ENCODE data around the gene UXS1. TPM values are rescaled to one million over a fixed set of nuclear protein-coding genes. Genes with fewer than 3 reads are reported as not detected.
A peak's percentile ranks its signal among the peaks of the same experiment; 100 is the strongest.

Gene UXS1
- polyA plus RNA-seq, 1 of the 3 experiments (the other 2 are of a cell fraction) = 55.9 TPM

- TF ChIP-seq ZBTB33 (IDR thresholded peaks at IDR 0.05; ENCODE audit: borderline replicate concordance, low read depth) (no peak), FOSL2 (IDR thresholded peaks at IDR 0.05; ENCODE audit: borderline replicate concordance, low read depth) (no peak), TAF1 (IDR thresholded peaks at IDR 0.05; ENCODE audit: borderline replicate concordance, low read depth, low read length) (no peak), PBX3 (IDR thresholded peaks at IDR 0.05) (no peak), ELF1 (IDR thresholded peaks at IDR 0.05) (no peak)
- TF ChIP-seq, protein P1, sequence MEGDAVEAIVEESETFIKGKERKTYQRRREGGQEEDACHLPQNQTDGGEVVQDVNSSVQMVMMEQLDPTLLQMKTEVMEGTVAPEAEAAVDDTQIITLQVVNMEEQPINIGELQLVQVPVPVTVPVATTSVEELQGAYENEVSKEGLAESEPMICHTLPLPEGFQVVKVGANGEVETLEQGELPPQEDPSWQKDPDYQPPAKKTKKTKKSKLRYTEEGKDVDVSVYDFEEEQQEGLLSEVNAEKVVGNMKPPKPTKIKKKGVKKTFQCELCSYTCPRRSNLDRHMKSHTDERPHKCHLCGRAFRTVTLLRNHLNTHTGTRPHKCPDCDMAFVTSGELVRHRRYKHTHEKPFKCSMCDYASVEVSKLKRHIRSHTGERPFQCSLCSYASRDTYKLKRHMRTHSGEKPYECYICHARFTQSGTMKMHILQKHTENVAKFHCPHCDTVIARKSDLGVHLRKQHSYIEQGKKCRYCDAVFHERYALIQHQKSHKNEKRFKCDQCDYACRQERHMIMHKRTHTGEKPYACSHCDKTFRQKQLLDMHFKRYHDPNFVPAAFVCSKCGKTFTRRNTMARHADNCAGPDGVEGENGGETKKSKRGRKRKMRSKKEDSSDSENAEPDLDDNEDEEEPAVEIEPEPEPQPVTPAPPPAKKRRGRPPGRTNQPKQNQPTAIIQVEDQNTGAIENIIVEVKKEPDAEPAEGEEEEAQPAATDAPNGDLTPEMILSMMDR (IDR thresholded peaks at IDR 0.05) = peak; percentile 35; the same call in 1 of the 2 replicates
These were observed 85.8 kb downstream of the UXS1 start (continued) for GRCh38 chr2:106108351-106108750.

DNA sequence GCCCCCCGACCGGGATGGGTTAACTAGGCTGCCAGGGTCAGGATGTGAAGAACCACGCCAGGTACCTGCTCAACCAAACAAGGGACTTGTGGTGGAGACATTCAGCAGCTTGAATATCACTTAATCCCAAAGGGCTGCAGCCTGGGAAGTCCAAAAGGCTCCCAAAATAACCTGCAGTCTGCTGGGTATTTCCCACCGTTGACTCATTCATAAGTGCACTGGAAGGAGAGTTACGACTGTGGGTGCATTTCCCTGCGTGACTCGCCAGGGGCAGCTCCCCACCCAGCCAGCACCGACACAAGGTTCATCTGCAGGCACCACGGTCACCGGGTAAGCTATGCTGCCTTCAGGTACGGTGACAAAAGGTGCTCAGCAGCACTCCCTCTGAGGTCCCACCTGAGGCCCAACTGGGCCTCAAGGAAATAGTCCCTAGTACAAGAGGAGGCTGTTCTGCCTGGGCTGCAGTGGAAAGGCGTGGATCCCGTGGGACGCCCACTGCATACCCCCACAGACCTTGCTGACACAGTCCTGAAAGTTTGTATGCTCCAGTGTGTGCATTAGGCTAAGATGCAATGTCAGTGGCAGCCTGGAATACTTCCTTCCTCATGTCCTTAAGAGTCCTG is 86.5 kb downstream of the UXS1 start:
- CTCF ChIA-PET = interaction anchor here (0.7 to 4.6 kb wide), 5 partner anchors 9 to 531 kb away, joined by 3 to 15 read pairs (median 4); no protein-coding TSS in a partner anchor
- no peak for DNase-seq
- WGBS (ENCODE audit: low lambda C conversion rate) = 63% methylated on average over 8 of the region's 14 CpGs

More for the DNA sequence above, 86.5 kb downstream of the UXS1 start:
- H3K79me2 ChIP-seq (ENCODE audit: insufficient read depth) = no peaks in the 10 kb centered on the region
- H3K4me3 ChIP-seq (ENCODE audit: low read depth in 2 of 2, low read length in 1 of 2) = no peak overlapping the region
- TF ChIP-seq FOSL2 (IDR thresholded peaks at IDR 0.05; ENCODE audit: borderline replicate concordance, low read depth) = peak; percentile 13; the same call in 1 of the 2 replicates
- no peak for TF ChIP-seq EP300 (IDR thresholded peaks at IDR 0.05; ENCODE audit: borderline replicate concordance in 1 of 2, low read depth in 1 of 2, low read length in 1 of 2)
- H3K27ac ChIP-seq (ENCODE audit: low read depth in 2 of 2, low read length in 1 of 2) = no peak overlapping the region
- H3K36me3 ChIP-seq (replicated peaks in 1 of 2; ENCODE audit: control insufficient read depth in 1 of 2, insufficient read depth in 2 of 2, low read length in 1 of 2) = peaks cover 0 to 39% of the 10 kb centered on the region in 2 experiments
- POLR2A ChIA-PET = no interaction called here
- H3F3A ChIP-seq (replicated peaks; ENCODE audit: insufficient read depth) = no peaks in the 10 kb centered on the region
- H3K9ac ChIP-seq = no peak overlapping the region
- no peaks in the 10 kb centered on the region for H3K9me2 ChIP-seq
- H4K20me1 ChIP-seq (ENCODE audit: insufficient read depth) = no peaks in the 10 kb centered on the region
- no peak overlapping the region for H2AFZ ChIP-seq (ENCODE audit: low read depth)
- H3K4me1 ChIP-seq (ENCODE audit: control insufficient read depth in 1 of 2, insufficient read depth in 2 of 2, low read depth in 1 of 2, low read length in 1 of 2) = peaks cover 4 to 7% of the 10 kb centered on the region in 2 experiments; a peak in 2 of 4 replicates
- H3K9me3 ChIP-seq = no peaks in the 10 kb centered on the region
- H3K27me3 ChIP-seq (ENCODE audit: insufficient read depth) = no peaks in the 10 kb centered on the region
- no peak overlapping the region; the same call in 1 of the 2 replicates for H3K4me2 ChIP-seq
